Liver (tissue), 9 donors: ENCODE results near the gene MAP1LC3C. TPM values are rescaled to one million over a fixed set of nuclear protein-coding genes. Genes with fewer than 3 reads are reported as not detected.

Experiments used
- DNase-seq: peaks from one replicate; pipeline ENCODE4 v3.0.0-alpha.2; 2017; ENCODE audit warnings: low spot score
- H3K27ac ChIP-seq, 2 donors: one replicate each; pipeline ENCODE4 v1.7.0; 2013; ENCODE audit warnings: inconsistent platforms in 2 of 2, low read length in 2 of 2, control low read depth in 1 of 2, low read depth in 1 of 2, mild to moderate bottlenecking in 1 of 2
- H3K27me3 ChIP-seq, 4 donors: one replicate each; pipeline versions ENCODE4 v1.6.1 to v1.7.0; 2013; ENCODE audit warnings: low read length in 3 of 4, inconsistent platforms in 1 of 4, mild to moderate bottlenecking in 1 of 4, moderate library complexity in 1 of 4; ENCODE audit not compliant: control insufficient read depth in 4 of 4, insufficient read depth in 4 of 4
- H3K36me3 ChIP-seq, 4 donors: one replicate each; pipeline versions ENCODE4 v1.6.1 to v1.7.0; 2013; ENCODE audit warnings: low read length in 3 of 4, mild to moderate bottlenecking in 3 of 4, low read depth in 1 of 4, moderate library complexity in 1 of 4; ENCODE audit not compliant: control insufficient read depth in 4 of 4, insufficient read depth in 3 of 4
- H3K4me1 ChIP-seq, 4 donors: one replicate each; pipeline versions ENCODE4 v1.6.1 to v1.7.0; 2013; ENCODE audit warnings: low read length in 3 of 4, mild to moderate bottlenecking in 3 of 4, moderate library complexity in 1 of 4; ENCODE audit not compliant: control insufficient read depth in 4 of 4, insufficient read depth in 4 of 4
- H3K4me3 ChIP-seq, 3 donors: one replicate each; pipeline versions ENCODE4 v1.6.1 to v1.7.0; 2013; ENCODE audit warnings: low read length in 3 of 3, control low read depth in 1 of 3, low read depth in 1 of 3, mild to moderate bottlenecking in 1 of 3
- H3K9ac ChIP-seq, 2 donors: one replicate each; pipeline ENCODE4 v1.7.0; 2013; ENCODE audit warnings: low read length in 2 of 2, mild to moderate bottlenecking in 2 of 2, moderate library complexity in 2 of 2, control low read depth in 1 of 2, low read depth in 1 of 2
- H3K9me3 ChIP-seq, 4 donors: one replicate each; pipeline versions ENCODE4 v1.6.1 to v1.7.0; 2013; ENCODE audit warnings: low read length in 3 of 4; ENCODE audit not compliant: control insufficient read depth in 4 of 4
- EGR1 ChIP-seq, 2 donors: IDR thresholded peaks; 2 replicates each; pipeline ENCODE4 v1.6.1; 2016 to 2018; ENCODE audit warnings: antibody characterized with exemption in 2 of 2, low read depth in 2 of 2
- HNF4A ChIP-seq, 2 donors: conservative IDR thresholded peaks; 2 replicates each; pipeline ENCODE4 v1.6.1; 2016; ENCODE audit warnings: antibody characterized with exemption in 2 of 2, mild to moderate bottlenecking in 2 of 2
- HNF4G ChIP-seq: IDR thresholded peaks from 2 replicates; pipeline ENCODE4 v1.6.1; 2016; ENCODE audit warnings: antibody characterized with exemption
- JUND ChIP-seq, 2 donors: IDR thresholded peaks; 2 replicates each; pipeline ENCODE4 v1.6.1; 2016; ENCODE audit warnings: antibody characterized with exemption in 2 of 2
- NR2F2 ChIP-seq: IDR thresholded peaks from 2 replicates; pipeline ENCODE4 v1.6.1; 2016; ENCODE audit warnings: antibody characterized with exemption
- RAD21 ChIP-seq, 2 donors: IDR thresholded peaks; 2 replicates each; pipeline ENCODE4 v1.6.1; 2016; ENCODE audit warnings: antibody characterized with exemption in 2 of 2, mild to moderate bottlenecking in 2 of 2
- RXRA ChIP-seq, 2 donors: IDR thresholded peaks; 2 replicates each; pipeline ENCODE4 v1.6.1; 2017 to 2018; ENCODE audit warnings: antibody characterized with exemption in 2 of 2, mild to moderate bottlenecking in 1 of 2
- SP1 ChIP-seq: IDR thresholded peaks from 2 replicates; pipeline ENCODE4 v1.6.1; 2018; ENCODE audit warnings: antibody characterized with exemption, mild to moderate bottlenecking
- TAF1 ChIP-seq: conservative IDR thresholded peaks from 2 replicates; pipeline ENCODE4 v1.6.1; 2016; ENCODE audit warnings: antibody characterized with exemption, mild to moderate bottlenecking
- YY1 ChIP-seq: IDR thresholded peaks from 2 replicates; pipeline ENCODE4 v1.6.1; 2016; ENCODE audit warnings: antibody characterized with exemption, mild to moderate bottlenecking
- WGBS: extraction: QIAGEN DNeasy Blood & Tissue Kit; methylation state at CpG from one replicate; pipeline ENCODE4 v1.1.7; 2013; 5-methylcytosine and 5-hydroxymethylcytosine counted together
- polyA plus RNA-seq, 2 donors: library from polyadenylated mRNA; stranded (reverse) in 1 of 2; unstranded in 1 of 2; fragments of 200-250 nt in 1 of 2; fragments of >200 nt in 1 of 2; fragmentation: Nextera tagmentation in 1 of 2; extraction: Ambion mirVana in 1 of 2; gene quantifications; one replicate each; pipeline versions ENCODE4 v1.2.1 to v1.2.3, GENCODE V29; 2013 to 2015
- total RNA-seq, 2 donors: library from RNA; depleted of rRNA; stranded (reverse); fragments of >200 nt; gene quantifications; one replicate each; pipeline ENCODE4 v1.2.3, GENCODE V29; 2014
- TF ChIP-seq, protein P1 (sequence below): IDR thresholded peaks from 2 replicates; pipeline ENCODE4 v1.6.1; 2016; ENCODE audit warnings: antibody characterized with exemption, mild to moderate bottlenecking
- TF ChIP-seq, protein P2 (sequence below): fragments of 150-350 bp; IDR thresholded peaks from 2 replicates; pipeline ENCODE4 v1.5.1; 2017; ENCODE audit warnings: improper control_type of control experiment, low read depth, low read length; ENCODE audit not compliant: missing input control
- TF ChIP-seq, protein P3 (sequence below): IDR thresholded peaks from 2 replicates; pipeline ENCODE4 v1.6.1; 2016; ENCODE audit warnings: antibody characterized with exemption
- TF ChIP-seq, protein P4 (sequence below): IDR thresholded peaks from 2 replicates; pipeline ENCODE4 v1.6.1; 2016; ENCODE audit warnings: antibody characterized with exemption
- donor health status: healthy.
- donor health status: healthy.
- donor health status: healthy.
- donor health status: healthy.
- donor health status: healthy.

MAP1LC3C gene
- total and polyA plus RNA-seq, 4 donors, result not detected

DNA sequence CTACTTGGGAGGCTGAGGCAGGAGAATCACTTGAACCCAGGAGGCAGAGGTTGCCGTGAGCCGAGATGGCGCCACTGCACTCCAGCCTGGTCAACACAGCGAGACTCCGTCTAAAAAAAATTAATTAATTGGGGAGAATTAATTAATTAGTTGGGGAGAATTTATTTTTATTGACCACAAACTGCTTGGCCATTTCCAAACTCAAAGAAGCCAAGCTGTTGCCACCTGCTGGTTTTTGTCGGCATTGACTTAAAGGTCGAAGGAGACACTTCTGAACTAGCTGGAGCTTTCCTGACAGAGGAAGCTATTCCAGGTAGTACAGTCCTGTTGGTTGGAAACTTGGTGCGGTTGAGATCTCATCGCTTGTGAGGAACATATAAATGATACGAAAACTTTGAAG lies 13.1 kb downstream of the MAP1LC3C start:
- no peak overlapping the region for H3K4me3 ChIP-seq
- H3K9ac ChIP-seq, result no peak overlapping the region
- H3K9me3 ChIP-seq, result no peaks in the 10 kb centered on the region
- 63% methylated on average over 10 of the region's 10 CpGs for WGBS
- H3K4me1 ChIP-seq, result no peaks in the 10 kb centered on the region
- TF ChIP-seq RXRA (IDR thresholded peaks at IDR 0.05) (no peak), TAF1 (no peak), RAD21 (IDR thresholded peaks at IDR 0.05) (peak; percentile 65 to 69), JUND (IDR thresholded peaks at IDR 0.05) (no peak), EGR1 (IDR thresholded peaks at IDR 0.05; ENCODE audit: low read depth in 2 of 2) (no peak), NR2F2 (no peak), SP1 (no peak), HNF4A (conservative IDR thresholded peaks at IDR 0.05) (no peak), YY1 (no peak), HNF4G (no peak)
- TF ChIP-seq, protein P1, sequence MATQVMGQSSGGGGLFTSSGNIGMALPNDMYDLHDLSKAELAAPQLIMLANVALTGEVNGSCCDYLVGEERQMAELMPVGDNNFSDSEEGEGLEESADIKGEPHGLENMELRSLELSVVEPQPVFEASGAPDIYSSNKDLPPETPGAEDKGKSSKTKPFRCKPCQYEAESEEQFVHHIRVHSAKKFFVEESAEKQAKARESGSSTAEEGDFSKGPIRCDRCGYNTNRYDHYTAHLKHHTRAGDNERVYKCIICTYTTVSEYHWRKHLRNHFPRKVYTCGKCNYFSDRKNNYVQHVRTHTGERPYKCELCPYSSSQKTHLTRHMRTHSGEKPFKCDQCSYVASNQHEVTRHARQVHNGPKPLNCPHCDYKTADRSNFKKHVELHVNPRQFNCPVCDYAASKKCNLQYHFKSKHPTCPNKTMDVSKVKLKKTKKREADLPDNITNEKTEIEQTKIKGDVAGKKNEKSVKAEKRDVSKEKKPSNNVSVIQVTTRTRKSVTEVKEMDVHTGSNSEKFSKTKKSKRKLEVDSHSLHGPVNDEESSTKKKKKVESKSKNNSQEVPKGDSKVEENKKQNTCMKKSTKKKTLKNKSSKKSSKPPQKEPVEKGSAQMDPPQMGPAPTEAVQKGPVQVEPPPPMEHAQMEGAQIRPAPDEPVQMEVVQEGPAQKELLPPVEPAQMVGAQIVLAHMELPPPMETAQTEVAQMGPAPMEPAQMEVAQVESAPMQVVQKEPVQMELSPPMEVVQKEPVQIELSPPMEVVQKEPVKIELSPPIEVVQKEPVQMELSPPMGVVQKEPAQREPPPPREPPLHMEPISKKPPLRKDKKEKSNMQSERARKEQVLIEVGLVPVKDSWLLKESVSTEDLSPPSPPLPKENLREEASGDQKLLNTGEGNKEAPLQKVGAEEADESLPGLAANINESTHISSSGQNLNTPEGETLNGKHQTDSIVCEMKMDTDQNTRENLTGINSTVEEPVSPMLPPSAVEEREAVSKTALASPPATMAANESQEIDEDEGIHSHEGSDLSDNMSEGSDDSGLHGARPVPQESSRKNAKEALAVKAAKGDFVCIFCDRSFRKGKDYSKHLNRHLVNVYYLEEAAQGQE, result no peak
- TF ChIP-seq, protein P2, sequence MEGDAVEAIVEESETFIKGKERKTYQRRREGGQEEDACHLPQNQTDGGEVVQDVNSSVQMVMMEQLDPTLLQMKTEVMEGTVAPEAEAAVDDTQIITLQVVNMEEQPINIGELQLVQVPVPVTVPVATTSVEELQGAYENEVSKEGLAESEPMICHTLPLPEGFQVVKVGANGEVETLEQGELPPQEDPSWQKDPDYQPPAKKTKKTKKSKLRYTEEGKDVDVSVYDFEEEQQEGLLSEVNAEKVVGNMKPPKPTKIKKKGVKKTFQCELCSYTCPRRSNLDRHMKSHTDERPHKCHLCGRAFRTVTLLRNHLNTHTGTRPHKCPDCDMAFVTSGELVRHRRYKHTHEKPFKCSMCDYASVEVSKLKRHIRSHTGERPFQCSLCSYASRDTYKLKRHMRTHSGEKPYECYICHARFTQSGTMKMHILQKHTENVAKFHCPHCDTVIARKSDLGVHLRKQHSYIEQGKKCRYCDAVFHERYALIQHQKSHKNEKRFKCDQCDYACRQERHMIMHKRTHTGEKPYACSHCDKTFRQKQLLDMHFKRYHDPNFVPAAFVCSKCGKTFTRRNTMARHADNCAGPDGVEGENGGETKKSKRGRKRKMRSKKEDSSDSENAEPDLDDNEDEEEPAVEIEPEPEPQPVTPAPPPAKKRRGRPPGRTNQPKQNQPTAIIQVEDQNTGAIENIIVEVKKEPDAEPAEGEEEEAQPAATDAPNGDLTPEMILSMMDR, result peak; percentile 58
- TF ChIP-seq, protein P3, sequence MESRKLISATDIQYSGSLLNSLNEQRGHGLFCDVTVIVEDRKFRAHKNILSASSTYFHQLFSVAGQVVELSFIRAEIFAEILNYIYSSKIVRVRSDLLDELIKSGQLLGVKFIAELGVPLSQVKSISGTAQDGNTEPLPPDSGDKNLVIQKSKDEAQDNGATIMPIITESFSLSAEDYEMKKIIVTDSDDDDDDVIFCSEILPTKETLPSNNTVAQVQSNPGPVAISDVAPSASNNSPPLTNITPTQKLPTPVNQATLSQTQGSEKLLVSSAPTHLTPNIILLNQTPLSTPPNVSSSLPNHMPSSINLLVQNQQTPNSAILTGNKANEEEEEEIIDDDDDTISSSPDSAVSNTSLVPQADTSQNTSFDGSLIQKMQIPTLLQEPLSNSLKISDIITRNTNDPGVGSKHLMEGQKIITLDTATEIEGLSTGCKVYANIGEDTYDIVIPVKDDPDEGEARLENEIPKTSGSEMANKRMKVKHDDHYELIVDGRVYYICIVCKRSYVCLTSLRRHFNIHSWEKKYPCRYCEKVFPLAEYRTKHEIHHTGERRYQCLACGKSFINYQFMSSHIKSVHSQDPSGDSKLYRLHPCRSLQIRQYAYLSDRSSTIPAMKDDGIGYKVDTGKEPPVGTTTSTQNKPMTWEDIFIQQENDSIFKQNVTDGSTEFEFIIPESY, result no peak
- TF ChIP-seq, protein P4, sequence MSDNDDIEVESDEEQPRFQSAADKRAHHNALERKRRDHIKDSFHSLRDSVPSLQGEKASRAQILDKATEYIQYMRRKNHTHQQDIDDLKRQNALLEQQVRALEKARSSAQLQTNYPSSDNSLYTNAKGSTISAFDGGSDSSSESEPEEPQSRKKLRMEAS, result no peak
- no peak overlapping the region for H3K27ac ChIP-seq
- no peaks in the 10 kb centered on the region for H3K36me3 ChIP-seq
- peak; percentile 41 for DNase-seq
- no peaks in the 10 kb centered on the region for H3K27me3 ChIP-seq

DNA sequence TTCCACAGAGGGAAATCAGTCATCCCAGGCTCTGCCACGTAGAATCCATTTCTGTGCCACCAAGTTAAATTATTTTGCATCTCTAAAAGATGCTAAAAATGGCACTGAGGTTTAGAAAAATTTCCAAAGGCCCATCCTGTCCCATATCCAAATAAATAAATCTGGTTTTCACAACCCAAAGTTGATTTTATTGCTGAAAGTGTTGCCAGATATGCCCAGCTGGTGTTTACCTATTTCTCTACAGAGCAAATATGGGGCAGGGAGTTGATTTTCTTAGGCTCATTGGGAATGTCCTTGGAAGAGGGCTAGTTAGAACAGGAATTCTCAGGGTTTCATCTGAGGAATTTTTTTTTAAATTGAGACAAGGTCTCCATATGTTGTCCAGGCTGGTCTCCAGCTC lies 19.0 kb downstream of the MAP1LC3C start:
- Histone ChIP-seq H3K9ac (no peak overlapping the region), H3K4me1 (no peaks in the 10 kb centered on the region), H3K27me3 (no peaks in the 10 kb centered on the region), H3K36me3 (no peaks in the 10 kb centered on the region), H3K4me3 (no peak overlapping the region), H3K9me3 (no peaks in the 10 kb centered on the region), H3K27ac (no peak overlapping the region)
- DNase-seq, result no peak
- 89% methylated on average over 1 of the region's 1 CpG for WGBS
- no peak for TF ChIP-seq JUND (IDR thresholded peaks at IDR 0.05)
